Dedifferentiated amniotic fluid mesenchymal stem cell (primary cell): Measurements from ENCODE around the gene FKTN.
"Not testable (repeated sequence)": the region's sequence is repeated elsewhere in the genome, so short reads cannot be mapped to it uniquely, and the experiment has no call there.

Source experiments
- DNase-seq: peaks from one replicate; pipeline ENCODE4 v3.0.0-alpha.2; 2016; ENCODE audit errors: extremely low spot score

FKTN gene

DNA sequence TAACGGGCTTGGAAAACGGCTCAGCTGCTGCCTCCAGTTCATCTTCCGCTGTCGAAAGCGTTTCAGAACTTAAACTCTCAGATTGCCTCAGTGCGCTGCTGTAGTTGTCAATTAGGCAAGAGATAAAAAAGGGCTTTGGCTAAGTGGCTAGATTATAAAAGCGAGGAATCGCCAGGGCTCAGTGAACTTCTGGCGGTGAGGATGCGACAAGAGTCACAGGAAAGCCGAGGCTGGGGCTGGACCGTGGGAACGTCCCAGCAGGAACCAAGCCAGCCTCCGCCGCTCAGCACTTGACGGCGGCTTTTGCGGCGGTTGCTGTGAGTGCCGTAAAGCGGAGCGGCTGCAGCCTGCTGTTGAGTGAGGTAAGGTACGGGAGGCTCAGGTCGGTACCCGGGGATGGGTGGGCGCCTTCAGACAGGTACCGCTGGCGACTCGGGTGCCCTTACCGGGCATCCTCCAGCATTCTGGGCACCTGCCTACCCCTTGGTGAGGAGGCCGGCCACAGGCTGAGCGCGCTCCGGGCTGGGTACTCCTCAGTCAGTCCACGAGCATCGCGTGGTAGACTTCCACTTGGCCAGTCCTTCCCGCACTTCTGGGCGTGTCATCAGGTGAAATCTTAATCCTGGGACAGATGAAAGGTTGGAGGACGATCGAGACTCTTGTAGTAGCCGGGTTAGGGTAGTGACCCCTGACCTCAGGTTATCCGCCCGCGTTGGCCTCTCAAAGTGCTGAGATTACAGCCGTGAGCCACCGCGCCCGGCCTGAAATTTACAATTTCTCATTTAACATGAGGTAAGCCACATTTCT lies at the start of gene FKTN:
Gene FKTN (plus strand): TSS at position 328 of the 807 bp plus-strand sequence. CDS start 16,902 bp downstream, outside the sequence.
- peak; percentile 81 for DNase-seq

DNA sequence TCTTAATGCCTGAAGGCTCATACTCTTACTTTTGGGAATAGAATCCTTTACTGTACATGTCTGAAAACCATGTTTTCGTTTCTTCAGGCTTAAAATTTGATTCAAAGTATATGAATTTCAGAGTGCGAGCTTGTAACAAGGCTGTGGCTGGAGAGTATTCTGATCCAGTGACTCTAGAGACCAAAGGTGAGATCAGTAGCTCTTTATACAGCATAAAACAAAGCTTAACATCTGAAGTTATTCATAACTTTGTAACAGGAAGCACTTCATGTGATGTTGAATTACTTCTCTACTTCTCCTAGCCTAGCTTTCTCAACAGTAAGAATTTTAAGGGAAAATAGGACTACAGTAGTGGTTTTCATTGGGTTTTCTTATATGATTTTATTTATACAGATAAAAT lies 49.4 kb upstream of the FKTN start:
- no peak for DNase-seq

DNA sequence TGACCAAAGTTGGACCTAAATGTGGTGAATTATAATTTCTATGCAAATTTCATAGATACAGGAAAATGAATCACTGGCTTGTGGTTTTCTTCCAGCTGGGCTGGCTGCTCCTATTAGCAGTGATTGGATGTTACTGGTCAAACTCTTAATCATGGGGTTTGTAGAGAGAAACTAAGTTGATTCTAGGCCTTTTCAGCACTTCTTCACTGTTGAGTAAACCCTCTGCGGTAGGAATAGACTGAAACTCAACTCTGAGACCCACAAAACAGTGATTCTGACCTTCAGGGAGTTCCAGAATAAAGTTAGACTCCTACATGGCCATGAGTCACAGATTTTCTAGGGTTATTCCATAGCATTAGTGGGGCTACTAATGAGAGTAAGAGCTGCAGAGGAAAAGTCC lies 47.9 kb upstream of the FKTN start:
- DNase-seq, result no peak

DNA sequence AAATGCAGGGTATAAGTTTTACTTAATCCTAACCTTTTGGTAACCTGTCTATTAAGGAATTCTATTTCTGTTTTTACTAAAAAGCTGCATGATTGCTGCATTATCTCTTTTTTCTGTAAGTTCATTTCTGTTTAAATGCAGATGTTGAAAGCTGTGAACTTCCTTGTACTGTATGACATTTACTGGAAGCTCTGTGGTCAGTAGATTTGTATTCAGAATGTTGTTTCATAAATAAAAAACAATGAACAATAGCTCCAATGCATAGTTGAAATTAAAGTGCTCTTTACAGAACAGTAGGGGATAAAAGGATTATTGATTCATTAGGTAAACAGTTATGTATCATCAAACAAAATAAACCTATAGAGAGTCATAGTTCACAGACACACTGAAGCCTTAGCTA lies 46.5 kb upstream of the FKTN start:
- no peak for DNase-seq

DNA sequence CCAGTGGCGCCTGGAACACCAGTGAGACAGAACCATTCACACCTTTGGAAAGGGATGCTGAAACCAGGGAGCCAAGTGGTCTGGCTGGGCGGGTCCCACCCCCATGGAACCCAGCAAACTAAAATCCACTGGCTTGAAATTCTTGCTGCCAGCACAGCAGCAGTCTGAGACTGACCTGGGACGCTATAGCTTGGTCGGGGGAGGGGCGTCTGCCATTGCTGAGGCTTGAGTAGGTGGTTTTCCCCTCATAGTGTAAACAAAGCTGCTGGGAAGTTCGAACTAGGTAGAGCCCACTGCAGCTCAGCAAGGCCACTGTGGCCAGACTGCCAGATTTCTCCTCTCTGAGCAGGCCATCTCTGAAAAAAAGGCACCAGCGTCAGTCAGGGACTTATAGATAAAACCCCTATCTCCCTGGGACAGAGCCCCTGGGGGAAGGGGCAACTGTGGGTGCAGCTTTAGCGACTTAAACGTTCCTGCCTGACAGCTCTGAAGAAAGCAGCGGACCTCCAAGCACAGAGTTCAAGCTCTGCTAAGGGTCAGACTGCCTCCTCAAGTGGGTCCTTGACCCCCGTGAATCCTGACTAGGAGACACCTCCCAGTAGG lies 42.0 kb upstream of the FKTN start:
- DNase-seq, result no peak

DNA sequence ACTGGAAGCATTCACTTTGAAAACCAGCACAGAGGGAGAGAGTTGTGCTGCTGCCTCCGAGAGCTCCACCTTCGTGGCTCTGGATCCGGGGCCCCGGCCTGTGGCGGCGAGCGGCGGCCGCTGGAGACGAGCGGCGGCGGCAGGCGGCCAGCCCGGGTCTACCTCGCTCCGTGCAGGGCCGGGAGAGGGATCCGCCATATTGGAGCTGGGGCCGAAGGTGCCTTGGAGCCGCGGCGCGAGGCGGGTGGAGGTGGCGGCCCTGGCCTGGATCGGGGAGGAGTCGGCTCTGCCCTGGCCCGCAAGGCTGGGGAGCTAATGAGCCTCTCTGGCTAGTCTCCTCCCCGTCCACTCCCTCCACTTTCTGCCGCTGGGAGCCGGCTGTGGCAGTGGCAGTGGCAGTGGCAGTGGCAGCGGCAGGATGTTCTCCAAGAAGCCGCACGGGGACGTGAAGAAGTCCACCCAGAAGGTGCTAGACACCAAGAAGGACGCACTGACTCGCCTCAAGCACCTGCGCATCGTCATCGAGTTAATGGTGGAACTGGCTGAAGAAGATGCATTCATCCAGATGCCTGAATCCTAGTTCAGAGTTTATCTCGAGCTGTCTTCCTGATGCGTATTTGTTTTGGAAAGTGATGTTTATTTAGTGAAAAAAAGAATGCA lies 38.1 kb upstream of the FKTN start:
- DNase-seq, result not testable (repeated sequence)

DNA sequence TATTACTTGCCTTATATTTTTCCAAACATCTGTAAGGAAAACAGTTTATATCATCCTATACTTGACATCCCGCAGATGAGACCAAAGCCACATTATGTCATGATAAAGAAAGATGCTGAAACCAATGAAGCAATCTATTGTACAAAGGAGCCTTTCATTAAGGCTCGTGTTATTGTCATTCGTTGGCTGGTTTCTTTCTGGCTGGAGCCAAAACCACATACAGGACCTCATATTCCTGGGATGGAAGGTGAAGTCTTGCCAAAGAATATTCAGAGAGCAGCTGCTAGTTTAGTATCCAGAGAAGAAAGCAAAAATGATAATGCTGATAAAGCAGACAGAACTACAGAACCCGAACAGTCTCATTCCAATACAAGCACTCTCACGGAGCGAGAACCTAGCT lies 36.9 kb upstream of the FKTN start:
- not testable (repeated sequence) for DNase-seq

DNA sequence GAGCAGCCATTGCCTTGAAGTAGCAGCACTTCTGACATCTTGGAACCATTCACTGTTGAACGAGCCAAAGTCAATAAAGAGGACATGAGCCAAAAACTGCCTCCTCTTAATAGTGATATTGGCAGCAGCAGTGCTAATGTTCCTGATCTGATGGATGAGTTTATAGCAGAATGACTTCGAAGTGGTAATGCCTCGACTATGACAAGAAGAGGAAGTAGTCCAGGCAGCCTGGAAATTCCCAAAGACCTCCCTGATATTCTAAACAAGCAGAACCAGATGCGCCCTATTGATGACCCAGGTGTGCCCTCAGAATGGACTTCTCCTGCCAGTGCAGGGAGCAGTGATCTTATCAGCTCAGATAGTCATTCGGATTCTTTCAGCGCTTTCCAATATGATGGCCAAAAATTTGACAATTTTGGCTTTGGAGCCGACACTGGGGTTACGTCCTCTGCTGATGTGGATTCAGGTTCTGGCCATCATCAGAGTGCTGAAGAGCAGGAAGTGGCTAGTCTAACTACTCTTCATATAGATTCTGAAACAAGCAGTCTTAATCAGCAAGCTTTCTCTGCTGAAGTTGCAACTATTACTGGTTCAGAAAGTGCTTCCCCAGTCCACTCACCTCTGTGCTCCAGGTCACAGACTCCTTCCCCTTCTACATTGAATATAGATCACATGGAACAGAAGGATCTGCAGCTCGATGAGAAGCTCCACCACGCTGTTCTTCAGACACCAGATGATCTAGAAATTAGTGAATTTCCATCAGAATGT lies 35.1 kb upstream of the FKTN start:
- not testable (repeated sequence) for DNase-seq

DNA sequence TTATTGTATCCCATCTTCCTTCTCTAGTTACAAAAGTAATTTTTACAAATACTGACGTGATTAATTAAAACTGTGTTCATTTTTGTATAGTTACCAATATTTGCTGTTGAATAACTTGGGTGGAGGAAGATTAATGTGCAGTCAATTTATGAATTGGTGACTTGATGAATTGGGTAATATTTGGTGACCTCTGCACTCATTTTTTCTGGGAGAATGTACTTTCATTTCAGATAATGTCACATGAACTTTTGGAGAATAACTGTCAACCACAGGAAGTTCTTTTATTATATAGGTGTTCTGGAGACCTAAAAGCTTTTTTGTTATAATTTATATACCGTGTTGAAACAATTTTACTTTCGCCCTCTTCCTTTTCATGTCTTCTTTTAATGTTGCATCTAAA lies 26.4 kb upstream of the FKTN start:
- no peak for DNase-seq

DNA sequence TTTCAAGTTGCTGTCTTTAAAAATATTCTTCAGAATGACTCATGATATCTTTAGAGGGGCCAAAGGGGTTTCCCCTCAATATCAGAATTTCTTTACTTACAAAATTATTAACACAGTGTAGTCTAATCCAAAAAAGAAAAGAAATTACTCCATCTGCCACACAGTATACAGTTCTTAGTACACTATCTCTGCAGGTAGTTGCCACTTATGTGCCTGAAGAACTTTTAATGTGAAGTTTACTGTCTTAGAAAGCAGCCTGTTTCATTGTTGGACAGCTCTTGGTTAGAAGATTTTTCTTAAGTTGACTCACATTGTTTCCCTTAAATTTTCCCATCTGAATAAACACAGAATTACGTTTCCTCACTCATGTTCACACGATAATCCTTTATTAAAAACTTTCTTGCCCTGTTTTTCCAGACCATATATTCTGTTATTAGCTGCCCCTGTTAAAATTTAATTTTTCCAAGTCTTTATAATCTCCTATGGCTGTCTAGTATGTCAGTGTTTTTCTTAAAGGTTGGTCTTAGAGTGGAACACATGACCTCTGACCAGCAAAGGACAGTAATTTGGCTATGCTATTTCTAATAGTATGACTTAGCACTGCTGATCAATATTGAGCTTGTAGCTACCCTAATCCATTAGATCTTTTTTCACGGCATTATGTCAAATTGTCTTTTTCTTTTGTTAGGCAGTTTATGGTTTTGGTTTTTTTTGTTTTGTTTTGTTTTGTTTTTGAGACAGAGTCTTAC lies 21.8 kb upstream of the FKTN start:
- no peak for DNase-seq

DNA sequence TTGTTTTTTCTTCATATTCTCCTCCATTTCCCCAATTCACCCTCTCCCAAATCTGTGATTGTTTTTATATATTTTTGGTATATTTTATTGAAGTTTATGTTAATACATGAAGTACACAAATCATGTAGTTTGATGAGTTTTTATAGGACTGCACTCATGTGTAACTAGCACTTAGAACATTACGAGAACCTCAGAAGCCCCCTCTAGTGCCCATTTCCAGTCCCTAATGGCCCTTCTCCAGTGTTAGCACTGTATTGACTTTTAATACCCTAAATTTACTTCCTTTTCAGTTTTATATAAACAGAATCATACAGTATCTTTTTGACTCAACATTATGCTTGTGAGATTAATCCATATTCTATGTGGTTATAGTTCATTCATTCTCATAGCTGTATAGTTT lies 18.5 kb upstream of the FKTN start:
- no peak for DNase-seq

DNA sequence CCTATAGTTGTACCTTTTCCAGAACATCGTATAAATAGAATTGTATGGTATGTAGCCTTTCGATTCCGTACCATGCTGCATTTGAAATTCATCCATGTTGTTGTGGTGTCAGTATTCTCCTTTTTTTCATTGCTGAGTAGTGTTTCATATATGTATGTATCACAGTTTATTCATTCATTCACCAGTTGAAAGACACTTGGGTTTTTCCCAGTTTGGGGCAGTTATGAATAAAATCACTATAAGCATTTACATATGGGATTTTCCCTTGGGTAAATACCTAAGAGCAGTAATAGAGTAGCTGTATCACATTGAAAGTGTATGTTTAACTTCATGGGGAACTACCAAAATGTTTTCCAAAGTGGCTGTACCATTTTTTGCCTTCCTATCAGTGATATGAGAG lies 16.1 kb upstream of the FKTN start:
- no peak for DNase-seq

DNA sequence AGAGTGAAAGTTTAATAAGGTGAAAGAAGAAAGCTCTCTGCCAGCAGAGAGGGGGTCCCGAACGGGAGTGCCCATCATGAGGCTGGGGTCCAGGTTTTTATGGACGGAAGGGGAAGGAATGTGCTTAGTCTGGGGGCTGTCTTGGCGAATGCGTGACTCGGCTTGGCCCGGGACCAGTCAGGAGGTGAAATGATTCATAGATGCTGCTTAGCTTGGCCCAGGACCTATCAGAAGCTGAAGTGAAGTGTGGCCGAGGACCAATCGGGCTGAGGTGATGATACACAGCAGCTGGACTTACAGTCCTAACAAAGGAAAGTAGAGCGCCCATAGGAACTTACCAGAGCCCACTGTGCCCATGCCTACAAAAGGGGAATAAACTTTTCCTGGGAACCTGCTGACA lies 3.9 kb upstream of the FKTN start:
- no peak for DNase-seq

DNA sequence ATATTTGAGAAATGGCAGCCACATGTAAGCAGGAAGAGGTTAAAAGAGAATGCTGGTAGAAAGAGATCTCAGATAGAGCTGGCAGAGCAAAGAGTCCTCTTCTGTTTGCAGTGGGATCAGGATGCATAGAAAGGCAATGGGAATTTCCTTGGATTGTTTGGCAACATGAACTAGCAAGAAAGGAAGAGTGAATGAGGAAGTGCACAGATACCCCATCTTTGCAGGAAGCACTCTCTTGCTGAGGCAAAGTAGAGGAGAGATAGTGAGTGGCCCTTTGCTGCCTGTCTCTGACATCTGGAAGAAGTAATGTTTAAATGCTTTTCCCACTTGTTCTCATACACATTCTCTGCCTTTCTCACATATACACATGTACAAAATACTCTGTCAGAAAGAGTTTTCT lies 14.5 kb downstream of the FKTN start:
- no peak for DNase-seq

DNA sequence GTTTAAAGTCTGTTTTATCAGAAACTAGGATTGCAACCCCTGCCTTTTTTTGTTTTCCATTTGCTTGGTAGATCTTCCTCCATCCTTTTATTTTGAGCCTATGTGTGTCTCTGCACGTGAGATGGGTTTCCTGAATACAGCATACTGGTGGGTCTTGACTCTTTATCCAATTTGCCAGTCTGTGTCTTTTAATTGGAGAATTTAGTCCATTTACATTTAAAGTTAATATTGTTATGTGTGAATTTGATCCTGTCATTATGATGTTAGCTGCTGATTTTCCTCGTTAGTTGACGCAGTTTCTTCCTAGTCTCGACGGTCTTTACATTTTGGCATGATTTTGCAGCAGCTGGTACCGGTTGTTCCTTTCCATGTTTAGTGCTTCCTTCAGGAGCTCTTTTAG lies 22.0 kb downstream of the FKTN start:
- not testable (repeated sequence) for DNase-seq

DNA sequence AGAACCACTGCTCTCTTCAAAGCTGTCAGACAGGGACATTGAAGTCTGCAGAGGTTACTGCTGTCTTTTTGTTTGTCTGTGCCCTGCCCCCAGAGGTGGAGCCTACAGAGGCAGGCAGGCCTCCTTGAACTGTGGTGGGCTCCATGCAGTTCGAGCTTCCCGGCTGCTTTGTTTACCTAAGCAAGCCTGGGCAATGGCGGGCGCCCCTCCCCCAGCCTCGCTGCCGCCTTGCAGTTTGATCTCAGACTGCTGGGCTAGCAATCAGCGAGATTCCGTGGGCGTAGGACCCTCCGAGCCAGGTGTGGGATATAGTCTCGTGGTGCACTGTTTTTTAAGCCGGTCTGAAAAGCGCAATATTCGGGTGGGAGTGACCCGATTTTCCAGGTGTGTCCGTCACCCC lies 23.6 kb downstream of the FKTN start:
- not testable (repeated sequence) for DNase-seq

DNA sequence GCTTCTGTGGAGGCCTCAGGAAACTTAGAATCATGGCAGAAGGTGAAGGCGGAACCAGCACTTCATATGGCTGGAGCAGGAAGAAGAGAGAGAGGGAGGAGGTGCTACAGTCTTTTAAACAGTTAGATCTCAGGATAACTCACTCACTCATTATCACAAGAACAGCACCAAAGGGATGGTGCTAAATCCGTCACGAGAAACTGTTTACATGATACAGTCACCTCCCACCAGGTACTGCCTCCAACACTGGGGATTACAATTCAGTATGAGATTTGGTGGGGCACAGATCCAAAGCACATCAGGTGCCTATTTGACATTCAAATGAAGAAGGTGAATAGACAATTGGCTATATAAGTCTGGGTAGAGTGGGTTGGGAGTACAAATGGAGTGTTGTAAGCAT lies 35.2 kb downstream of the FKTN start:
- DNase-seq, result no peak

DNA sequence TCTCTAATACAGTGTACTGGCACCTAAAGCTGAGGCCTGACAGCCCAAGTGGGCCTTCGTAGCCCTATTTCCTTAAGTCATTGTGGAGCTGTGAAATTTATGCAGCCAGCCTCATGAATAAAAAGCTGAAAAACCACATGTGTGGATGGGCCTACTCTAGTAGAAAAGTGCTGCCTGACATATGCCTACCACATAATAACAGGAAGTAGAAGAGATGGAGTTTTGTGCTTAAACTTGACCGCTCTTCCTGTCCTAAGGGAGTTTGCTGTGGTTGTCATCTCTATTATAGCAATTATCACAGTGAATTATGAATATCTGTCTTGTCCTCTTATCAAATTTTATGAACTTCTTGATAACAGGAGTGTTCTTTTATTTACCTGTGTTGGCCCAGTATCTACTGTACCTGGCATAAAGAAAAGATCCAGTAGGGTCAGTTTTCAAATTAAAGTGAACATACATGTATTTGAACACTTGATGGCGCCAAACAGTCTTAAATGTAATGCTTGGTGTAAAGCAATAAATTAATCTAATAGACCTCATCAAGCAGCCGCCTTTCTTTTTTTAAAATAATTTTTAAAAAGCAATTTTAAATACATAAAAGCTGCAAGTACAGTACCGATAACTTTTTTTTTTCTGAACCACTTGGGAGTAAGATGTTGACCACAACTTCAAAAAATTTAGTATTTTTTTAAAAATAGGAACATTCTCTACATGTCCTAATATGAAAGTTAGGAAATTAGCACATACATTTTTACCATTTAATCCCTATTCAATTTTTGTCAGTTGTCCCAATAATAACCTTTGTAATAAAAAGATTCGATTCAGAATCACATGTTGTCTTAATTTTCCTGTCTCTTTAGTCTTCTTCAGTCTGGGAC lies 51.0 kb downstream of the FKTN start:
- DNase-seq, result peak; percentile 44

DNA sequence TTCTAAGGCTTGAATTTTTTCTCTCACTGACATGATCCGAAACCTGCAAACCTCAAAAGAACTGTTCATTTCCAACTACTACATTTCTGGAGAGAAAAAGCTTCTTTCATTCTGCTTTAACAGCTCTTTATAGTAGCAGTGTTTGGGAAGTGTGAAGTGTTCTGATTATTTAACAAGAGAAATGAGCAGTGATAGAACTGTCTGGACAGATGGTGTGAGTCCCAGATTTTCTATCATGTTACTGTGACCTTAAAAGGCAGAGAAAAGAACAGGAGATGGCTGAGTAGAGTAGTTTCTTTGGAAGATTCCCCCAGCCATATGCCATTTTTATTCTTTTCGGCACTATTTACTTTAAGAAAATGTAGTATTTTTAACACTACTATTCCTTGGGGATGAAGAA lies 63.1 kb downstream of the FKTN start:
- no peak for DNase-seq

DNA sequence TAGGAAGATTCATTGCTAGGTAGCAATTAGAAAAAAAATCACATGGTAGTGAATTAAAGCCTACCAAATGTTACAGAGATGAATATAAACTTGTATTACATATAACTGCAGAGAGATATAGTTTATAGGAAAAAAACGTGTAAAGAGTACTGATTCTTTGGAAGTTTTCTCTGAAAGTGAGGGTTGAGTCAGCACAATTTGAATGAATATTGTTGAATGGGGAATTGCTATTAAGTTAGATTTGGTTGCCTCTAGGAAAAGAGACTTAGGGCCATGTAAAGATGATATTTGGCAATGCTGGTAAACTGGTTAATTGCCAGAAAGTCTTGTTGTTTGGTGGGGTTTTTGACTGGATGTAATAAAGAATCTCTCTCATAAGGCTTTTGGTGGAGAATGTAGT lies 67.2 kb downstream of the FKTN start:
- DNase-seq, result no peak

DNA sequence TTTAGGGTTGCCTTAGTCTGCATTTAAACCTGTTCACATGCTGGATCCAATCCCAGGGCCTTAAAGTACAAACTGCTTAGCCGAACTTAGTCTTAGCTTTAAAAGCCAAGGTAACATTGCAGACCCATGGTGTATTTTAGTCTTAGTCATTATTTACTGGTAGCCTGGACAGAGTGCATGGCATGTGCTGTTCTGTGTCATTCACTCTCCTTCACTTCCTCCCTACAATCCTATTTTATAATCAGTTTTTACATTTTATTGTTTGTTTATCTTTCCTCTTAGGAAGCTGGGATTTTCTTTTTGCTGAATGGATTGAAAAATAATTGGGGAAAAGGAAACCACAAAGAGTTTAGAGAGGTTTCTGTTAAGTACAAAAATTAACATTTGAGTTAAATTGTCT lies 74.9 kb downstream of the FKTN start:
- no peak for DNase-seq
